VCaP (cell line): Measurements from ENCODE around the gene CXCL6.

Experiments used
- H3K27ac ChIP-seq: fragments of 450-650 bp; 2 replicates; pipeline ENCODE4 v1.5.1; 2017
- CTCF ChIP-seq: fragments of 450-650 bp; conservative IDR thresholded peaks from 2 replicates; pipeline ENCODE4 v1.5.1; 2017; ENCODE audit warnings: mild to moderate bottlenecking, moderate library complexity

Gene CXCL6

GRCh38 chr4:73836373-73837279, at the start of gene CXCL6:
Gene CXCL6, plus strand, starts transcription at chr4:73836678. Its CDS starts 73 bp downstream, at chr4:73836751.
- no peak for TF ChIP-seq CTCF
- H3K27ac ChIP-seq, result peak within 1 kb of the TSS; percentile 84; the same call in 1 of the 2 replicates

GRCh38 chr4:73788411-73788810, 48.1 kb upstream of the CXCL6 start:
- TF ChIP-seq CTCF, result no peak
- no peak overlapping the region for H3K27ac ChIP-seq

GRCh38 chr4:73798842-73799241, 37.6 kb upstream of the CXCL6 start:
- no peak overlapping the region for H3K27ac ChIP-seq
- TF ChIP-seq CTCF, result no peak

GRCh38 chr4:73800206-73800605, 36.3 kb upstream of the CXCL6 start:
- no peak overlapping the region for H3K27ac ChIP-seq

GRCh38 chr4:73801692-73802091, 34.8 kb upstream of the CXCL6 start:
- no peak overlapping the region for H3K27ac ChIP-seq
- TF ChIP-seq CTCF, result no peak

More at GRCh38 chr4:73800206-73800605, 36.3 kb upstream of the CXCL6 start:
- no peak for TF ChIP-seq CTCF

GRCh38 chr4:73803213-73803612, 33.3 kb upstream of the CXCL6 start:
- no peak for TF ChIP-seq CTCF
- no peak overlapping the region for H3K27ac ChIP-seq

- no peak overlapping the region for H3K27ac ChIP-seq
- no peak for TF ChIP-seq CTCF
These were observed 26.3 kb upstream of the CXCL6 start for GRCh38 chr4:73810191-73810590.
